C4-2B (cell line): ENCODE measurements around the gene GCSAM.

Source experiments
- CTCF ChIP-seq: fragments of 450-650 bp; conservative IDR thresholded peaks from 2 replicates; pipeline ENCODE4 v1.5.1; 2017; ENCODE audit warnings: mild to moderate bottlenecking
- ZFX ChIP-seq: fragments of 450-650 bp; IDR thresholded peaks from 2 replicates; pipeline ENCODE4 v1.6.1; 2017

DNA sequence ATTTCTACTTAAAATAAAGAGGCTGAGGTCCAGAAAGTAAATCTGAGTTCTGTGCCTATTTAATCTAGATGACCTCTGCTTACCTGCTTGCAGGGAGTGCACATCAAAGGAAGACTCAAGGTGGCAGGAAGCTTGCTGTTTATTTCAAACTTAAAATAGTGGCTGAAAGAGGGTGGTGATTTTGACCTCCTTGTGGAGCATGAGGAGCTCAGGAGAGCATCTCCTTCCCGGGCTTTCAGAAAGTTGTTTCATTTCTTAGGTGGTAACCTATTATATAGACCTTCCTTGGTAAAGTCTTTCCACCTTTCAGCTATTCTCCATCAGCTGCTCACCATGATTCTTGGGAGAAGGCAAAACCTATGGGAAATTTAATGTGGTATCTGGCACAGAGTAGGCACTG, 494 bp downstream of the GCSAM start:
- TF ChIP-seq CTCF (no peak), ZFX (no peak)
